D721Med (cell line): ENCODE measurements around the gene LAMP2.
A peak's percentile ranks its signal among the peaks of the same experiment; 100 is the strongest.

Experiments
- DNase-seq: peaks from one replicate; pipeline ENCODE4 v3.0.0; 2011; ENCODE audit warnings: low spot score; ENCODE audit not compliant: insufficient read length
- FAIRE-seq: peaks from 2 replicates; lab custom pipeline; 2011; peaks lifted over from hg19 to GRCh38; lab: Jason Lieb, UNC
- TF ChIP-seq, protein P1 (sequence below): IDR thresholded peaks from 2 replicates; pipeline ENCODE4 v1.5.1; 2012; ENCODE audit warnings: mild to moderate bottlenecking, control low read depth; ENCODE audit not compliant: insufficient read depth; ENCODE audit errors: missing control alignments

LAMP2 gene

GRCh38 chrX:120401301-120401700 is 67.8 kb downstream of the LAMP2 start:
- DNase-seq, result no peak
- FAIRE-seq, result no peak
- TF ChIP-seq, protein P1, sequence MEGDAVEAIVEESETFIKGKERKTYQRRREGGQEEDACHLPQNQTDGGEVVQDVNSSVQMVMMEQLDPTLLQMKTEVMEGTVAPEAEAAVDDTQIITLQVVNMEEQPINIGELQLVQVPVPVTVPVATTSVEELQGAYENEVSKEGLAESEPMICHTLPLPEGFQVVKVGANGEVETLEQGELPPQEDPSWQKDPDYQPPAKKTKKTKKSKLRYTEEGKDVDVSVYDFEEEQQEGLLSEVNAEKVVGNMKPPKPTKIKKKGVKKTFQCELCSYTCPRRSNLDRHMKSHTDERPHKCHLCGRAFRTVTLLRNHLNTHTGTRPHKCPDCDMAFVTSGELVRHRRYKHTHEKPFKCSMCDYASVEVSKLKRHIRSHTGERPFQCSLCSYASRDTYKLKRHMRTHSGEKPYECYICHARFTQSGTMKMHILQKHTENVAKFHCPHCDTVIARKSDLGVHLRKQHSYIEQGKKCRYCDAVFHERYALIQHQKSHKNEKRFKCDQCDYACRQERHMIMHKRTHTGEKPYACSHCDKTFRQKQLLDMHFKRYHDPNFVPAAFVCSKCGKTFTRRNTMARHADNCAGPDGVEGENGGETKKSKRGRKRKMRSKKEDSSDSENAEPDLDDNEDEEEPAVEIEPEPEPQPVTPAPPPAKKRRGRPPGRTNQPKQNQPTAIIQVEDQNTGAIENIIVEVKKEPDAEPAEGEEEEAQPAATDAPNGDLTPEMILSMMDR, result no peak

GRCh38 chrX:120380699-120381098 is 88.4 kb downstream of the LAMP2 start:
- FAIRE-seq, result no peak
- TF ChIP-seq, protein P1, result peak; percentile 41
- DNase-seq, result no peak

DNA sequence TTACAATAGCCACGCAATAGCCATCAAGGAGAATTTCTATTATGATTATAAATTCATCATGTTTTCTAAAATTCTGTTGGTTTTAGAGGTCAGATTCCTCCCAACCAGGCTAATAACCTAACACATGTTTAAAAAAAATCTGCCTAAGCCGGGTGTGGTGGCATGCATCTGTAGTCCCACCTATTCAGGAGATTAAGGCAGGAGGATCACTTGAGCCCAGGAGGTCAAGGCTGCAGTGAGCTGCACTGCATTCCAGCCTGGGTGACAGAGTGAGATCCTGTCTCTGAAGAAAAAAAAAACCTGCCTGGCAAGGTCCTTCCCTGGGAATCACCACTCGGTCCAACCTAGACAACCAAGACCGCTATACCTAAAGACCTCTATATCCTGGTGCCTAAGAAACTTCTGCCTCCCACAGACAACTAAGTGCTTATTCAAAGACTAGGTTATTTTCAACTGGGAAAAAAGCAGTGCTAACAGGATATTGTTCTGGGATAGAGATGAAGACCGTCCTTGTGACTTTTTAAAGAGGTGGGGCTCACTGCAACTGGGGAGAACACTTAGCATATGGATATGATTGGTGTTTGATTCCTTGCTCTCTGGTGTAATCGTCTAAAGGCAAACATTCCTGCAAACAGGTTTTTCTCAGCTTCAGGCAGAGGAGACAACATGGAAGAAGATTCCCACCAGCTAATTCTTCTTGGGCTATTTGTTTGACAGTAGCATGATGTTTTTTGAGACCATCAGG is 89.0 kb downstream of the LAMP2 start:
- FAIRE-seq (no peak), DNase-seq (no peak)
- TF ChIP-seq, protein P1, result no peak

GRCh38 chrX:120378570-120378969 is 90.5 kb downstream of the LAMP2 start:
- TF ChIP-seq, protein P1, result no peak
- no peak for FAIRE-seq
- DNase-seq, result no peak
